ENCODE measurements around the gene FNDC3B. TPM values are rescaled to one million over a fixed set of nuclear protein-coding genes. Genes with fewer than 3 reads are reported as not detected.

FNDC3B gene
- total RNA-seq, 2 experiments from 2014 or later = 10.6 to 12.0 TPM

DNA sequence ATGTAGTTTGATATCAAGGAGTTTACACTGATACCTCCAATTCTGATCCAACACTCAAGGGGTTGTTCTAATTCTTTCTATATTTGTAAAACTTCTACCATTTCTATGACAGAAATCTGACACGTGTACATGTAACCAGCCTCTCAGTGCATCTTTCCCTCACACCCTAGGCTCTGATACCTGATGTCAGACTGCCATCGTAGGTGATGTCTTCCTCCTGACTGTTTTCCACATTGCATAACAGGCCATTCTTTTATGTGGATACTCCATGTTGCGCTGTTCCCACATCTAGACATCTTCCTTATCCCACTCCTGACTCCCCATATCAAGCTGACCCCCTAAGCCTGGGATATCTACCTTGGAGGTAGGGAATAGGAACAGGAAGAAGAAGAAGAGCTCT lies 159.1 kb downstream of the FNDC3B start:
- ATAC-seq = no peak
- Mint-ChIP-seq H3K4me3 (no peak overlapping the region), H3K4me1 (ENCODE audit: low read depth) (peaks cover 2% of the 10 kb centered on the region), H3K27me3 (no peaks in the 10 kb centered on the region), H3K27ac (no peak overlapping the region), H3K9me3 (peaks cover 1% of the 10 kb centered on the region), H3K36me3 (ENCODE audit: low read depth) (peaks cover 7% of the 10 kb centered on the region)
- intact Hi-C loops (cut with micrococcal nuclease) = no loop called here
- TF ChIP-seq CTCF (IDR thresholded peaks at IDR 0.05) = no peak
- no peak for DNase-seq
- POLR2A ChIA-PET = no interaction called here
- CTCF ChIA-PET = no interaction called here

DNA sequence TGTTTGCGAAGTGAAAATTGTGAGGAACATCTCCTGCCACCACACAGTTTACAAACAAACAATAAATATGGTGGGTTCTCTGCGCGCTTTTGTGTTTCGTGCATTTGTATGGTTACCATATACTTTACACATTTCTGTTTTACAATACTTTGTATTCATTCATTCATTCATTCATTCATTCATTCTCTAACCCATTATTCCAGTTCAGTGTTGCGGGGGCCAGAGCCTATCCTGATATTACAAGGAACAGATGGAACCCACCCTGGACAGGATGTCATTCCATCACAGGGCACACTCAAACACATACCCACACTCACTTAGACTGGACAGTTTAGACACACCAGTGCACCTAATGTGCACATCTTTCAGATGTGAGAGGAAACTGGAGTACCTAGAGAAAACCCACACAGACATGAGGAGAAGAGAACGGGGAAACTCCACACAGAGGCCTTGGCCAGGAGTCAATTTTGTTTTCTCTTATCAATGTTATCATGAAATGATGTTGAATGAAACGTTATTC lies 160.5 kb downstream of the FNDC3B start:
- DNase-seq (no peak), ATAC-seq (no peak)
- H3K36me3 Mint-ChIP-seq (ENCODE audit: low read depth) = peaks cover 10% of the 10 kb centered on the region
- ChIA-PET CTCF (no interaction called here), POLR2A (interaction anchor here (0.6 kb wide), 1 partner anchor 1138 kb away, joined by 3 read pairs; no protein-coding TSS in a partner anchor)
- no peak for TF ChIP-seq CTCF (IDR thresholded peaks at IDR 0.05)
- H3K4me1 Mint-ChIP-seq (ENCODE audit: low read depth) = peaks cover 2% of the 10 kb centered on the region
- no peak overlapping the region for H3K4me3 Mint-ChIP-seq
- H3K27me3 Mint-ChIP-seq = no peaks in the 10 kb centered on the region
- intact Hi-C loops (cut with micrococcal nuclease) = no loop called here
- H3K27ac Mint-ChIP-seq = no peak overlapping the region
- peaks cover 5% of the 10 kb centered on the region for H3K9me3 Mint-ChIP-seq

- peaks cover 9% of the 10 kb centered on the region for H3K9me3 Mint-ChIP-seq
- peaks cover 10% of the 10 kb centered on the region for H3K36me3 Mint-ChIP-seq (ENCODE audit: low read depth)
- CTCF ChIA-PET = interaction anchor here (1.5 kb wide), 1 partner anchor 131 kb away, joined by 4 read pairs; no protein-coding TSS in a partner anchor
- intact Hi-C loops (cut with micrococcal nuclease) = no loop called here
- POLR2A ChIA-PET = no interaction called here
- TF ChIP-seq CTCF (IDR thresholded peaks at IDR 0.05) = no peak
- no peak overlapping the region for H3K27ac Mint-ChIP-seq
- H3K4me1 Mint-ChIP-seq (ENCODE audit: low read depth) = no peaks in the 10 kb centered on the region
- no peak overlapping the region for H3K4me3 Mint-ChIP-seq
- DNase-seq (no peak), ATAC-seq (no peak)
- H3K27me3 Mint-ChIP-seq = no peaks in the 10 kb centered on the region
These were observed 161.9 kb downstream of the FNDC3B start for GRCh38 chr3:172201136-172201869.

GRCh38 chr3:172201870-172202236 lies 162.5 kb downstream of the FNDC3B start:
- TF ChIP-seq CTCF (IDR thresholded peaks at IDR 0.05) = no peak
- Mint-ChIP-seq H3K4me3 (no peak overlapping the region), H3K27me3 (no peaks in the 10 kb centered on the region), H3K36me3 (ENCODE audit: low read depth) (peaks cover 12% of the 10 kb centered on the region), H3K9me3 (peaks cover 9% of the 10 kb centered on the region), H3K4me1 (ENCODE audit: low read depth) (no peaks in the 10 kb centered on the region), H3K27ac (no peak overlapping the region)
- ChIA-PET POLR2A (no interaction called here), CTCF (interaction anchor here (1.5 kb wide), 1 partner anchor 130 kb away, joined by 4 read pairs; no protein-coding TSS in a partner anchor)
- intact Hi-C loops (cut with micrococcal nuclease) = no loop called here
- ATAC-seq (no peak), DNase-seq (no peak)

DNA sequence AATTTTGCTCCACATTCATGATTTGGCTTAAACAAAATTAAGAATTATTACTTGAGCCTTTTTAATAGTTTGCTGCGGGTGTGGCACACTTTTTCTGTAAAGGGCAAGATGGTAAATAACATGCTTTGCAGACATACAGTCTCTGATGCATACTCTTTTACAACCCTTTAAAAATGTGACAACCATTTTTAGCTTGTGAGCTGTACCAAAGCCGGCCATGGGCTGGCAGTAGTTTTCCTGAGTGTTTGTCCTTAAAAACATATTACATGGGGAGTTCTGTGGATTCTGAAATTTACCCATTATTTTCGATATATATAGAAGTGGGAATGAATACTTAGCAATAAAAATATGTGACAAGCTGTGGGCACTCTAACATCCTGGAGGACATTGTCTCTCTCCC lies 163.4 kb downstream of the FNDC3B start:
- Mint-ChIP-seq H3K4me1 (ENCODE audit: low read depth) (no peaks in the 10 kb centered on the region), H3K27me3 (no peaks in the 10 kb centered on the region), H3K4me3 (no peak overlapping the region), H3K9me3 (peaks cover 9% of the 10 kb centered on the region), H3K36me3 (ENCODE audit: low read depth) (peaks cover 13% of the 10 kb centered on the region), H3K27ac (no peak overlapping the region)
- TF ChIP-seq CTCF (IDR thresholded peaks at IDR 0.05) = no peak
- ATAC-seq (no peak), DNase-seq (no peak)
- ChIA-PET CTCF (no interaction called here), POLR2A (no interaction called here)
- intact Hi-C loops (cut with micrococcal nuclease) = no loop called here

All from activated CD8-positive, alpha-beta T cell treated with anti-CD3 and anti-CD28 coated beads for 36 hours (primary cell).